Parathyroid adenoma (tissue), 2 donors: ENCODE results near the gene RAB3D.
"Not testable (repeated sequence)": the region's sequence is repeated elsewhere in the genome, so short reads cannot be mapped to it uniquely, and the experiment has no call there.

ENCODE experiments used
- H2AFZ ChIP-seq: fragments of 300-600 bp; sonication (generic); one replicate; pipeline ENCODE4 v1.7.0; 2017; ENCODE audit warnings: antibody characterized with exemption, mild to moderate bottlenecking
- H3K27ac ChIP-seq: fragments of 300-600 bp; sonication (generic); one replicate; pipeline ENCODE4 v1.7.0; 2017
- H3K27me3 ChIP-seq: fragments of 300-600 bp; sonication (generic); one replicate; pipeline ENCODE4 v1.7.0; 2017; ENCODE audit warnings: low read length; ENCODE audit not compliant: control insufficient read depth, insufficient read depth
- H3K36me3 ChIP-seq: fragments of 300-600 bp; sonication (generic); one replicate; pipeline ENCODE4 v1.7.0; 2017; ENCODE audit warnings: low read length; ENCODE audit not compliant: control insufficient read depth, insufficient read depth
- H3K4me1 ChIP-seq: fragments of 300-600 bp; sonication (generic); one replicate; pipeline ENCODE4 v1.7.0; 2017; ENCODE audit warnings: control low read depth
- H3K4me2 ChIP-seq: fragments of 300-600 bp; sonication (generic); one replicate; pipeline ENCODE4 v1.7.0; 2017; ENCODE audit warnings: low read length
- H3K4me3 ChIP-seq: fragments of 300-600 bp; sonication (generic); one replicate; pipeline ENCODE4 v1.7.0; 2017; ENCODE audit warnings: low read depth, low read length
- H3K79me2 ChIP-seq: fragments of 300-600 bp; sonication (generic); one replicate; pipeline ENCODE4 v1.7.0; 2017; ENCODE audit warnings: control low read depth
- H3K9ac ChIP-seq: fragments of 300-600 bp; sonication (generic); one replicate; pipeline ENCODE4 v1.7.0; 2017; ENCODE audit warnings: mild to moderate bottlenecking
- H3K9me3 ChIP-seq: fragments of 300-600 bp; sonication (generic); one replicate; pipeline ENCODE4 v1.7.0; 2017; ENCODE audit warnings: low read length; ENCODE audit not compliant: control insufficient read depth
- CTCF ChIP-seq: fragments of 300-600 bp; sonication (generic); IDR thresholded peaks from one replicate; pipeline ENCODE4 v1.7.0; 2017; ENCODE audit warnings: antibody characterized with exemption, mild to moderate bottlenecking
- donor health status: primary hyperparathyroidism.

Gene RAB3D

GRCh38 chr19:11338121-11338520 is 1.3 kb downstream of the RAB3D start:
- H3K27ac ChIP-seq = no peak overlapping the region
- peaks cover 9% of the 10 kb centered on the region for H3K4me1 ChIP-seq
- H3K27me3 ChIP-seq = no peaks in the 10 kb centered on the region
- no peak overlapping the region for H3K4me2 ChIP-seq
- H3K79me2 ChIP-seq = peaks cover 4% of the 10 kb centered on the region
- no peak overlapping the region for H3K4me3 ChIP-seq
- H3K9ac ChIP-seq = no peak overlapping the region
- TF ChIP-seq CTCF = no peak
- no peak overlapping the region for H2AFZ ChIP-seq
- no peaks in the 10 kb centered on the region for H3K9me3 ChIP-seq
- no peaks in the 10 kb centered on the region for H3K36me3 ChIP-seq

- no peak overlapping the region for H3K27ac ChIP-seq
- H2AFZ ChIP-seq = no peak overlapping the region
- H3K4me1 ChIP-seq = peaks cover 9% of the 10 kb centered on the region
- no peak overlapping the region for H3K4me3 ChIP-seq
- H3K36me3 ChIP-seq = no peaks in the 10 kb centered on the region
- no peak overlapping the region for H3K4me2 ChIP-seq
- H3K9ac ChIP-seq = no peak overlapping the region
- no peak for TF ChIP-seq CTCF
- no peaks in the 10 kb centered on the region for H3K9me3 ChIP-seq
- peaks cover 4% of the 10 kb centered on the region for H3K79me2 ChIP-seq
- no peaks in the 10 kb centered on the region for H3K27me3 ChIP-seq
Measured at GRCh38 chr19:11337080-11337479, 2.4 kb downstream of the RAB3D start.

- Histone ChIP-seq H3K4me1 (peaks cover 9% of the 10 kb centered on the region), H3K4me3 (no peak overlapping the region), H3K36me3 (no peaks in the 10 kb centered on the region), H3K4me2 (no peak overlapping the region), H3K9me3 (no peaks in the 10 kb centered on the region), H3K27ac (no peak overlapping the region), H3K79me2 (peaks cover 4% of the 10 kb centered on the region), H3K9ac (no peak overlapping the region), H3K27me3 (no peaks in the 10 kb centered on the region), H2AFZ (no peak overlapping the region)
- no peak for TF ChIP-seq CTCF
Measured at GRCh38 chr19:11335449-11336146, 3.9 kb downstream of the RAB3D start.

GRCh38 chr19:11333838-11334237 is 5.6 kb downstream of the RAB3D start:
- not testable (repeated sequence) for H3K36me3 ChIP-seq

GRCh38 chr19:11332822-11333221 is 6.6 kb downstream of the RAB3D start:
- no peak overlapping the region for H3K9ac ChIP-seq
- no peaks in the 10 kb centered on the region for H3K79me2 ChIP-seq
- H3K4me1 ChIP-seq = no peaks in the 10 kb centered on the region
- no peak overlapping the region for H2AFZ ChIP-seq
- H3K27ac ChIP-seq = no peak overlapping the region
- H3K27me3 ChIP-seq = no peaks in the 10 kb centered on the region
- H3K9me3 ChIP-seq = no peaks in the 10 kb centered on the region
- no peak for TF ChIP-seq CTCF
- no peak overlapping the region for H3K4me2 ChIP-seq
- no peaks in the 10 kb centered on the region for H3K36me3 ChIP-seq
- no peak overlapping the region for H3K4me3 ChIP-seq

More at GRCh38 chr19:11333838-11334237, 5.6 kb downstream of the RAB3D start:
- not testable (repeated sequence) for H3K4me1 ChIP-seq, H3K27me3 ChIP-seq, H3K27ac ChIP-seq, H3K9ac ChIP-seq, H3K9me3 ChIP-seq, H3K4me3 ChIP-seq, H3K4me2 ChIP-seq, H3K79me2 ChIP-seq, H2AFZ ChIP-seq
